Rectal smooth muscle tissue (tissue), 1 donor: ENCODE results near the gene TSACC.

Source experiments
- H3K27ac ChIP-seq: one replicate; pipeline ENCODE4 v1.7.0; 2013; ENCODE audit warnings: low read depth, low read length, inconsistent platforms
- H3K27me3 ChIP-seq: one replicate; pipeline ENCODE4 v1.7.0; 2013; ENCODE audit warnings: low read length; ENCODE audit not compliant: control insufficient read depth, insufficient read depth
- H3K36me3 ChIP-seq: one replicate; pipeline ENCODE4 v1.7.0; 2013; ENCODE audit warnings: low read length; ENCODE audit not compliant: control insufficient read depth, insufficient read depth
- H3K4me1 ChIP-seq: one replicate; pipeline ENCODE4 v1.7.0; 2013; ENCODE audit warnings: low read length; ENCODE audit not compliant: control insufficient read depth, insufficient read depth
- H3K4me3 ChIP-seq: one replicate; pipeline ENCODE4 v1.7.0; 2013; ENCODE audit warnings: low read length
- H3K9ac ChIP-seq: one replicate; pipeline ENCODE4 v1.7.0; 2013; ENCODE audit warnings: low read length

Gene TSACC

GRCh38 chr1:156383023-156383422, 44.7 kb downstream of the TSACC start:
- Histone ChIP-seq H3K4me1 (no peaks in the 10 kb centered on the region), H3K36me3 (no peaks in the 10 kb centered on the region), H3K27me3 (peaks cover 4% of the 10 kb centered on the region), H3K4me3 (no peak overlapping the region), H3K27ac (no peak overlapping the region), H3K9ac (no peak overlapping the region)

GRCh38 chr1:156384007-156384406, 45.7 kb downstream of the TSACC start:
- H3K36me3 ChIP-seq = no peaks in the 10 kb centered on the region
- no peaks in the 10 kb centered on the region for H3K4me1 ChIP-seq
- H3K4me3 ChIP-seq = no peak overlapping the region
- peaks cover 8% of the 10 kb centered on the region for H3K27me3 ChIP-seq
- no peak overlapping the region for H3K9ac ChIP-seq
- no peak overlapping the region for H3K27ac ChIP-seq

- Histone ChIP-seq H3K27me3 (peaks cover 8% of the 10 kb centered on the region), H3K4me1 (no peaks in the 10 kb centered on the region), H3K27ac (no peak overlapping the region), H3K36me3 (no peaks in the 10 kb centered on the region), H3K4me3 (no peak overlapping the region), H3K9ac (no peak overlapping the region)
Observed at GRCh38 chr1:156384658-156385057, 46.3 kb downstream of the TSACC start.

GRCh38 chr1:156385534-156386031, 47.3 kb downstream of the TSACC start:
- H3K4me1 ChIP-seq = no peaks in the 10 kb centered on the region
- no peaks in the 10 kb centered on the region for H3K36me3 ChIP-seq
- H3K27ac ChIP-seq = no peak overlapping the region
- H3K4me3 ChIP-seq = no peak overlapping the region
- no peak overlapping the region for H3K9ac ChIP-seq
- peaks cover 8% of the 10 kb centered on the region for H3K27me3 ChIP-seq

- no peak overlapping the region for H3K9ac ChIP-seq
- H3K27ac ChIP-seq = no peak overlapping the region
- H3K4me3 ChIP-seq = no peak overlapping the region
- peaks cover 14% of the 10 kb centered on the region for H3K27me3 ChIP-seq
- H3K4me1 ChIP-seq = no peaks in the 10 kb centered on the region
- H3K36me3 ChIP-seq = no peaks in the 10 kb centered on the region
Observed at GRCh38 chr1:156386134-156386901, 48.0 kb downstream of the TSACC start.

GRCh38 chr1:156386949-156387869, 48.9 kb downstream of the TSACC start:
- Histone ChIP-seq H3K27ac (no peak overlapping the region), H3K27me3 (peaks cover 16% of the 10 kb centered on the region), H3K4me3 (no peak overlapping the region), H3K4me1 (no peaks in the 10 kb centered on the region), H3K36me3 (no peaks in the 10 kb centered on the region), H3K9ac (no peak overlapping the region)

- no peaks in the 10 kb centered on the region for H3K4me1 ChIP-seq
- H3K9ac ChIP-seq = no peak overlapping the region
- no peak overlapping the region for H3K4me3 ChIP-seq
- H3K27me3 ChIP-seq = peaks cover 16% of the 10 kb centered on the region
- H3K36me3 ChIP-seq = no peaks in the 10 kb centered on the region
- no peak overlapping the region for H3K27ac ChIP-seq
Observed at GRCh38 chr1:156387870-156388173, 49.5 kb downstream of the TSACC start.

GRCh38 chr1:156388174-156389137, 50.1 kb downstream of the TSACC start:
- H3K36me3 ChIP-seq = no peaks in the 10 kb centered on the region
- H3K4me1 ChIP-seq = no peaks in the 10 kb centered on the region
- no peak overlapping the region for H3K4me3 ChIP-seq
- H3K27ac ChIP-seq = no peak overlapping the region
- peaks cover 16% of the 10 kb centered on the region for H3K27me3 ChIP-seq
- no peak overlapping the region for H3K9ac ChIP-seq

GRCh38 chr1:156389311-156389710, 51.0 kb downstream of the TSACC start:
- Histone ChIP-seq H3K4me3 (no peak overlapping the region), H3K9ac (no peak overlapping the region), H3K27ac (no peak overlapping the region), H3K36me3 (no peaks in the 10 kb centered on the region), H3K27me3 (peaks cover 16% of the 10 kb centered on the region), H3K4me1 (no peaks in the 10 kb centered on the region)

GRCh38 chr1:156390469-156391365, 52.4 kb downstream of the TSACC start:
- Histone ChIP-seq H3K4me3 (no peak overlapping the region), H3K27me3 (peaks cover 16% of the 10 kb centered on the region), H3K36me3 (no peaks in the 10 kb centered on the region), H3K9ac (no peak overlapping the region), H3K27ac (no peak overlapping the region), H3K4me1 (no peaks in the 10 kb centered on the region)

GRCh38 chr1:156391366-156391677, 53.0 kb downstream of the TSACC start:
- Histone ChIP-seq H3K9ac (no peak overlapping the region), H3K27me3 (peaks cover 16% of the 10 kb centered on the region), H3K4me3 (no peak overlapping the region), H3K4me1 (no peaks in the 10 kb centered on the region), H3K36me3 (no peaks in the 10 kb centered on the region), H3K27ac (no peak overlapping the region)
